Transverse colon (tissue), 4 donors: ENCODE data around the gene CCDC102B. TPM values are rescaled to one million over a fixed set of nuclear protein-coding genes. Genes with fewer than 3 reads are reported as not detected.

Experiments used
- DNase-seq: peaks from one replicate; pipeline ENCODE4 v3.0.0-alpha.2; 2019
- H3K27ac ChIP-seq, 4 donors: fragments of 200-600 bp; sonication (generic); 2 replicates each; pipeline ENCODE4 v1.5.1; 2016 to 2018; ENCODE audit warnings: inconsistent platforms in 4 of 4
- H3K27me3 ChIP-seq: fragments of 200-600 bp; sonication (generic); 2 replicates; pipeline ENCODE4 v1.5.1; 2017; ENCODE audit warnings: inconsistent platforms
- H3K36me3 ChIP-seq, 4 donors: fragments of 200-600 bp; sonication (generic); 2 replicates each; pipeline ENCODE4 v1.5.1; 2017 to 2019; ENCODE audit warnings: inconsistent platforms in 4 of 4
- H3K4me1 ChIP-seq, 4 donors: fragments of 200-600 bp; sonication (generic); 2 replicates each; pipeline ENCODE4 v1.5.1; 2017 to 2020; ENCODE audit warnings: inconsistent platforms in 4 of 4
- H3K4me3 ChIP-seq, 4 donors: fragments of 200-600 bp; sonication (generic); 1 replicate in 1 of 4; 2 replicates in 3 of 4; pipeline versions ENCODE4 v1.5.1 to v1.6.1; 2017 to 2019; ENCODE audit warnings: inconsistent platforms in 4 of 4
- H3K9me3 ChIP-seq, 2 donors: fragments of 200-600 bp; sonication (generic); 2 replicates each; pipeline ENCODE4 v1.5.1; 2017 to 2019; ENCODE audit warnings: inconsistent platforms in 2 of 2
- EP300 ChIP-seq: sonication (generic); formaldehyde crosslinking; IDR thresholded peaks from one replicate; pipeline ENCODE4 v1.6.1; 2017; ENCODE audit warnings: antibody characterized with exemption, low read depth
- POLR2A ChIP-seq: fragments of 450-650 bp; IDR thresholded peaks from one replicate; pipeline ENCODE4 v1.6.1; 2016; ENCODE audit warnings: antibody characterized with exemption, mild to moderate bottlenecking, moderate library complexity
- POLR2AphosphoS5 ChIP-seq, 3 donors: sonication (generic); formaldehyde crosslinking; IDR thresholded peaks; one replicate each; pipeline ENCODE4 v1.6.1; 2016; ENCODE audit warnings: antibody characterized with exemption in 3 of 3
- WGBS, 2 donors: methylation state at CpG; one replicate each; pipeline ENCODE4 v1.1.5; 2018; ENCODE audit warnings: low coverage in 1 of 2; 5-methylcytosine and 5-hydroxymethylcytosine counted together
- in situ Hi-C, 4 donors: fragments of 200-750 bp; cut with MboI; loops; one replicate each; pipeline versions ENCODE4 v1.15.0 to v1.15.1; 2017; ENCODE audit warnings: low sequenced_read_pairs in 3 of 4, low pct_ligation_motif_present in 1 of 4, low pct_unique_long_range_greater_than_20kb in 1 of 4
- intact Hi-C: fragments of 100-400 bp; cut with DNase I; formaldehyde crosslinking; loops from one replicate; pipeline ENCODE4 v1.15.1; 2023; ENCODE audit warnings: low total_unique reads
- total RNA-seq, 4 donors: library from RNA; depleted of rRNA; stranded (reverse); fragments of >200 nt; gene quantifications; one replicate each; pipeline ENCODE4 v1.1.0, GENCODE V29; 2016
- TF ChIP-seq, protein P1 (sequence below), 5 experiments: fragments of 200-600 bp in 3 of 5; fragments of 450-650 bp in 2 of 5; sonication (generic) in 3 of 5; IDR thresholded peaks; 1 replicate in 2 of 5; 2 replicates in 3 of 5; pipeline ENCODE4 v1.5.1; 2016 to 2017; ENCODE audit warnings: antibody characterized with exemption in 5 of 5, inconsistent platforms in 3 of 5, mild to moderate bottlenecking in 2 of 5, moderate library complexity in 1 of 5

The CCDC102B gene
- total RNA-seq, 4 donors from 2014 or later = 1.5 to 6.0 (median 4.6) TPM

DNA sequence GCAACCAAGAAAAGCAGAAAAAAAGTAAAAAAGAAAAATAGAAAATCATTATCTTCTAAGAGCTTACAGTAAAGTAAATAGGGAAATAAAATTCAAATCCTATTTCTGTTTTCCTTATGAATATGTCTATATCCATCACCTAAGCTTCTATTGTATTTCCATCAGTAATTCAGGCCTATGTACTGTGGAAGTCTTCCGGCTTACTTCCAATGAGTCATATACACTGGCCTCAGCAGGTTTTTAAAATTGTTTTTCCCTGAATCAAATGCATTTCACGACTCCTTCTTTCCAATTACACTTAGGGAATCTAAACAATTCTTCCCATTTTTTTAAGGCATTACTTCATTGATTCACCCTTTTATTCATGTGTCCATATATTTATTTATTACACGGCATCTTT is 164.7 kb downstream of the CCDC102B start:
- 73 to 81% methylated on average over 3 of the region's 3 CpGs for WGBS, 2 donors
- no peaks in the 10 kb centered on the region for H3K36me3 ChIP-seq
- in situ Hi-C loops (no loop called here), intact Hi-C loops (no loop called here)
- no peaks in the 10 kb centered on the region for H3K27me3 ChIP-seq
- H3K27ac ChIP-seq = no peak overlapping the region
- no peaks in the 10 kb centered on the region for H3K9me3 ChIP-seq
- no peak for DNase-seq
- no peaks in the 10 kb centered on the region for H3K4me1 ChIP-seq
- no peak for TF ChIP-seq POLR2A
- TF ChIP-seq, protein P1, sequence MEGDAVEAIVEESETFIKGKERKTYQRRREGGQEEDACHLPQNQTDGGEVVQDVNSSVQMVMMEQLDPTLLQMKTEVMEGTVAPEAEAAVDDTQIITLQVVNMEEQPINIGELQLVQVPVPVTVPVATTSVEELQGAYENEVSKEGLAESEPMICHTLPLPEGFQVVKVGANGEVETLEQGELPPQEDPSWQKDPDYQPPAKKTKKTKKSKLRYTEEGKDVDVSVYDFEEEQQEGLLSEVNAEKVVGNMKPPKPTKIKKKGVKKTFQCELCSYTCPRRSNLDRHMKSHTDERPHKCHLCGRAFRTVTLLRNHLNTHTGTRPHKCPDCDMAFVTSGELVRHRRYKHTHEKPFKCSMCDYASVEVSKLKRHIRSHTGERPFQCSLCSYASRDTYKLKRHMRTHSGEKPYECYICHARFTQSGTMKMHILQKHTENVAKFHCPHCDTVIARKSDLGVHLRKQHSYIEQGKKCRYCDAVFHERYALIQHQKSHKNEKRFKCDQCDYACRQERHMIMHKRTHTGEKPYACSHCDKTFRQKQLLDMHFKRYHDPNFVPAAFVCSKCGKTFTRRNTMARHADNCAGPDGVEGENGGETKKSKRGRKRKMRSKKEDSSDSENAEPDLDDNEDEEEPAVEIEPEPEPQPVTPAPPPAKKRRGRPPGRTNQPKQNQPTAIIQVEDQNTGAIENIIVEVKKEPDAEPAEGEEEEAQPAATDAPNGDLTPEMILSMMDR (IDR thresholded peaks at IDR 0.05) = no peak
- H3K4me3 ChIP-seq = no peak overlapping the region

DNA sequence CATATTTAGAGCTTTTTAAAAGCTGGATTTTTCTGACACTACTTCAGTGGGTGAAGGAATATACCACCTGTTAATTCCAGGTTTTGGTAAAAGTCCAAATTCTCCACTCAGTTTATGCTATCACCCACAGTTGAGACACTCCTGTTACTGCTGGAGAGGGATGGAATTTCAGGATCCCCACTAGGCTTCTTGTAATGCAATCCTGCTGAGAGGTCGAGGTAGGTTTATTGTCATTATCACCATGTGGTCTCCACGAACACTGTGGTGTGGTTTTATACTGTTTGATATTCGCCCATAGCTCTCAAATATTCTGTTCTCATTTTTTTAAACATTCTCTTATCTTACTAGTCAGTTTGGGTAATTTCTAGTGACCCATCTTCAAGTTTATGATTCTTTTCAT is 167.9 kb downstream of the CCDC102B start:
- no peaks in the 10 kb centered on the region for H3K36me3 ChIP-seq
- TF ChIP-seq, protein P1 (IDR thresholded peaks at IDR 0.05) = no peak
- TF ChIP-seq POLR2AphosphoS5 (IDR thresholded peaks at IDR 0.05) (no peak), EP300 (no peak), POLR2A (no peak)
- no peak overlapping the region for H3K27ac ChIP-seq
- H3K4me1 ChIP-seq = no peaks in the 10 kb centered on the region
- no peaks in the 10 kb centered on the region for H3K9me3 ChIP-seq
- H3K4me3 ChIP-seq = no peak overlapping the region
- in situ Hi-C loops (no loop called here), intact Hi-C loops (no loop called here)
- DNase-seq = no peak
- WGBS, 2 donors = 69 to 94% methylated on average over 3 of the region's 3 CpGs
- no peaks in the 10 kb centered on the region for H3K27me3 ChIP-seq

DNA sequence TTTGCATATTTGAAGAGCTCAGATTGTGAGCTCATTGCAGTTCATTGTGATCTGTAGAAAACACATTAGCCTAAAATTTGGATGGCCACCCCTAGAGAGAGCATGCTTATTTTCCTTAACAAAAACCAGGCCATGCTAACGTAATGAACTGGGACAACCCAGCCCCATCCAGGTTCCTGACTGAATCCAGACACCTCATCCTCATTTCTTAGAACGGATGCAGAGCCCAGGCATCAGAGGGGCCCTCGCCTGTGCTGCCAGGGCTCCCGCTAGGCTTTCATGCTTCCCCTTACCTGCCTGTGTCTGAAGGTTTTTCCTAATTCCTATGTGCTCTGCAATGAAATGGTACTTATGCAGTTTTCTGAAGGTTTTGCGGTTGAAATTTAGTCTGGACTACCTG is 171.1 kb downstream of the CCDC102B start:
- intact Hi-C loops (no loop called here), in situ Hi-C loops (no loop called here)
- H3K4me3 ChIP-seq = no peak overlapping the region
- no peak overlapping the region for H3K27ac ChIP-seq
- no peaks in the 10 kb centered on the region for H3K9me3 ChIP-seq
- no peaks in the 10 kb centered on the region for H3K4me1 ChIP-seq
- no peaks in the 10 kb centered on the region for H3K27me3 ChIP-seq
- DNase-seq = no peak
- no peaks in the 10 kb centered on the region for H3K36me3 ChIP-seq
- WGBS, 2 donors = 62 to 80% methylated on average over 2 to 5 of the region's 5 CpGs
- TF ChIP-seq POLR2AphosphoS5 (IDR thresholded peaks at IDR 0.05) (no peak), EP300 (no peak), POLR2A (no peak)
- TF ChIP-seq, protein P1 (IDR thresholded peaks at IDR 0.05) = no peak

DNA sequence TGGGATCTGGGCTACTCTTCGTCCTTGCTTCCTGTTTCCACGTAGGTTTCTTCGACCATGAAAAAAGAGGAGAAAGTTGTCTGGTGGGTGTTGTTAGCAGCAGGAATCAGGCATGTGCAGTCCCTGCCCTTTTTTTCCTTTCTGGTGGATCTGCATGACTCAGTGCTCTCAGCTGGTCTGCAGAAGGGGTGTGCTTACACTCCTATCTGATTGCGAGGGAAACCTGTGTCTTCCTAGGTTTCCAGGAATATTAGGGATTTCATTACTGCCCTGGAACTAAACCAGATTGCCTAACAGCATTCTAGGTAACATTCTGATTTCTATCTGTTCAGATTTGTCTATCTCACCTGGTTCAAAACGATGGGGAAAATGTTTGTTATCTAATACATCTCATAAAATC is 174.3 kb downstream of the CCDC102B start:
- H3K9me3 ChIP-seq = no peaks in the 10 kb centered on the region
- 62 to 65% methylated on average over 2 to 5 of the region's 5 CpGs for WGBS, 2 donors
- H3K4me3 ChIP-seq = no peak overlapping the region
- no peaks in the 10 kb centered on the region for H3K27me3 ChIP-seq
- H3K4me1 ChIP-seq = no peaks in the 10 kb centered on the region
- DNase-seq = no peak
- intact Hi-C loops = no loop called here
- in situ Hi-C loops = no loop called here
- TF ChIP-seq EP300 (no peak), POLR2A (no peak), POLR2AphosphoS5 (IDR thresholded peaks at IDR 0.05) (no peak)
- TF ChIP-seq, protein P1 (IDR thresholded peaks at IDR 0.05) = no peak
- no peak overlapping the region for H3K27ac ChIP-seq
- H3K36me3 ChIP-seq = no peaks in the 10 kb centered on the region
